ENCODE measurements around the gene SMYD3.
"Not testable (repeated sequence)": the region's sequence is repeated elsewhere in the genome, so short reads cannot be mapped to it uniquely, and the experiment has no call there.

DNA sequence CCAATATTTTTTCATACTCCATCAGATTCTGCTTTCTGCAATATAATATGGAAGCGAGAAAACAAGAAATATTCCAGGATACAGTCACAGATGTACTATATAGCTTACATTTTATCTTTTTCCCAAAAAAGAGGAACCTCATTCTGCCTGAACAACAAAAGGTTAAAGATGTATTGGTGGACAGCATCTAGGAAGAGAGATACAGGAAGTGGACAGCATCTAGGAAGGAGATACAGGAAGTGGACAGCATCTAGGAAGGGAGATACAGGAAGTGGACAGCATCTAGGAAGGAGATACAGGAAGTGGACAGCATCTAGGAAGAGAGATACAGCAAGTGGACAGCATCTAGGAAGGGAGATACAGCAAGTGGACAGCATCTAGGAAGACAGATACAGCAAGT, 483.0 kb downstream of the SMYD3 start:
- TF ChIP-seq ZNF274 (IDR thresholded peaks at IDR 0.05; ENCODE audit: low read depth, low read length); YY1 (IDR thresholded peaks at IDR 0.05; ENCODE audit: insufficient read depth, insufficient read length); SUZ12 (IDR thresholded peaks at IDR 0.05; ENCODE audit: extremely low read depth, insufficient read depth, insufficient read length): not testable (repeated sequence)
